AG04449 (cell line): ENCODE results near the gene ZNF385A.

Experiments
- CTCF ChIA-PET: fragments of 350-600 bp; formaldehyde crosslinking; extraction: SDS; loops from one replicate; lab custom pipeline; 2021; ENCODE audit warnings: antibody characterized with exemption; lab: Yijun Ruan, JAX
- POLR2A ChIA-PET: fragments of 400-600, 350-600 bp; formaldehyde crosslinking; extraction: SDS; loops from one replicate; lab custom pipeline; 2020; ENCODE audit warnings: antibody characterized with exemption, inconsistent platforms; lab: Yijun Ruan, JAX
- DNase-seq: peaks from one replicate; pipeline ENCODE4 v3.0.0-alpha.2; 2010; ENCODE audit warnings: low read depth, low spot score
- H3K4me3 ChIP-seq: 2 replicates; pipeline ENCODE4 v1.5.1; 2011; ENCODE audit warnings: low read depth, mild to moderate bottlenecking, control low read depth, low read length
- TF ChIP-seq, protein P1 (sequence below): IDR thresholded peaks from one replicate; pipeline ENCODE4 v1.5.1; 2011; ENCODE audit warnings: mild to moderate bottlenecking, moderate library complexity, low read length, control low read depth, inconsistent platforms; ENCODE audit not compliant: insufficient read depth; ENCODE audit errors: missing control alignments

ZNF385A gene

DNA sequence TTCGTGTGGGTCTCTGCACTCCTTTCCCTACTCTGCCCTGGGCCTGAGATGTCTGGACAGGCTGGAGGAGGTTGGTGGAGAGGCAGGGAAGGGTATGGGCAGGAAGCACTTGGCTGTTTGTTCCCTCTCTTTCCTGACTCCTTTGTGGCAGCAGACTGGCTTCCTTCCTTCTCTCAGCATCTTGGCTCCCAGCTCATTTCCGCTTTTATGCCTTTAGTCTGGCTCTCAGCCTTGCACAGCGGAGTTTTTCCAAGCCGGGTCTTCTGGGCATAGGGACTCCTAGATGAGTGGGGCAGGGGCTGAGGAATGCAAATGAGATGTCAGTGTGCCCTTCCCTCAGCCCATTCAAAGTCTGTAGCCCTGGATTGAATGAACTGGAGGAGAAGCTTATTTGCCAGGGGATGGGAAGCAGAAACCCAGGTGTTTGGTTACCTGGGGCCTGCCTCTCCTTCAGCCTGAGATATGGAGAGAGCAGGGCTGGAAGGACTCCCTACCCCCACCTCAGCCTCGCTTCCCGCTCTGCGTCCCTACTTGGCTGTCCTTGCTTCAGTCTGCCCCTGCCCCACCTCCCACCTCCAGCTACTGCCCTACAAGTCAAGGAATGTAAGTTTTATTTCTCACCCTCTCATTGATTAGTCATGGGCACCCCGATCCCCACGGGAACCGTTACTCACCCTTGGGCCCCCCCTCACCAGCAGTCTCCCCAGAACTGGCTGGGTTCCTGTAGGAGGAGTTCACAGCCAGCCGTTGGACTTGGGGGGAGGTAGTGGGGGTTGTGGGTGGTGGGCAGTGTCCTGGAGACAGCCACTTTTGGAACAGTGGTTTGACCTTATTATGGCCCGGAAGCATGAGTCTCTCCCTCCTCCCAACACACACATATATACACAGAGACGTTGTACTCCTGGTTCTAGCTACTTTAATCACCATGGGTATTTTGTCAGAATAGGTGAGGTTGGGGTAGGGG, 43.8 kb upstream of the ZNF385A start:
- DNase-seq, result no peak
- TF ChIP-seq, protein P1, sequence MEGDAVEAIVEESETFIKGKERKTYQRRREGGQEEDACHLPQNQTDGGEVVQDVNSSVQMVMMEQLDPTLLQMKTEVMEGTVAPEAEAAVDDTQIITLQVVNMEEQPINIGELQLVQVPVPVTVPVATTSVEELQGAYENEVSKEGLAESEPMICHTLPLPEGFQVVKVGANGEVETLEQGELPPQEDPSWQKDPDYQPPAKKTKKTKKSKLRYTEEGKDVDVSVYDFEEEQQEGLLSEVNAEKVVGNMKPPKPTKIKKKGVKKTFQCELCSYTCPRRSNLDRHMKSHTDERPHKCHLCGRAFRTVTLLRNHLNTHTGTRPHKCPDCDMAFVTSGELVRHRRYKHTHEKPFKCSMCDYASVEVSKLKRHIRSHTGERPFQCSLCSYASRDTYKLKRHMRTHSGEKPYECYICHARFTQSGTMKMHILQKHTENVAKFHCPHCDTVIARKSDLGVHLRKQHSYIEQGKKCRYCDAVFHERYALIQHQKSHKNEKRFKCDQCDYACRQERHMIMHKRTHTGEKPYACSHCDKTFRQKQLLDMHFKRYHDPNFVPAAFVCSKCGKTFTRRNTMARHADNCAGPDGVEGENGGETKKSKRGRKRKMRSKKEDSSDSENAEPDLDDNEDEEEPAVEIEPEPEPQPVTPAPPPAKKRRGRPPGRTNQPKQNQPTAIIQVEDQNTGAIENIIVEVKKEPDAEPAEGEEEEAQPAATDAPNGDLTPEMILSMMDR, result no peak
- H3K4me3 ChIP-seq, result no peak overlapping the region
- POLR2A ChIA-PET, result interaction anchor here (0.8 to 1.9 kb wide), 3 partner anchors 10 to 17 kb away, joined by 3 to 5 read pairs (median 5); no protein-coding TSS in a partner anchor
- CTCF ChIA-PET, result interaction anchor here (1.1 to 28.0 kb wide), 12 partner anchors 8 to 60 kb away, joined by 3 to 940 read pairs (median 7); partner anchors contain the start of gene ITGA5

GRCh38 chr12:54427106-54427505, 42.6 kb upstream of the ZNF385A start:
- TF ChIP-seq, protein P1, result no peak
- DNase-seq, result no peak
- POLR2A ChIA-PET, result interaction anchor here (1.9 kb wide), 1 partner anchor 12 kb away, joined by 5 read pairs; no protein-coding TSS in a partner anchor
- CTCF ChIA-PET, result interaction anchor here (1.5 to 28.0 kb wide), 5 partner anchors 12 to 46 kb away, joined by 6 to 940 read pairs (median 116); no protein-coding TSS in a partner anchor
- no peak overlapping the region for H3K4me3 ChIP-seq

GRCh38 chr12:54426690-54427089, 42.2 kb upstream of the ZNF385A start:
- CTCF ChIA-PET, result interaction anchor here (10.1 to 28.0 kb wide), 3 partner anchors 12 to 46 kb away, joined by 116 to 940 read pairs (median 117); no protein-coding TSS in a partner anchor
- TF ChIP-seq, protein P1, result no peak
- DNase-seq, result no peak
- POLR2A ChIA-PET, result no interaction called here
- no peak overlapping the region for H3K4me3 ChIP-seq

- no peak for DNase-seq
- POLR2A ChIA-PET, result no interaction called here
- TF ChIP-seq, protein P1, result no peak
- CTCF ChIA-PET, result interaction anchor here (0.8 to 28.0 kb wide), 5 partner anchors 8 to 55 kb away, joined by 3 to 940 read pairs (median 116); no protein-coding TSS in a partner anchor
- H3K4me3 ChIP-seq, result no peak overlapping the region
Observed at GRCh38 chr12:54425702-54426101, 41.2 kb upstream of the ZNF385A start.

GRCh38 chr12:54424224-54424623, 39.7 kb upstream of the ZNF385A start:
- TF ChIP-seq, protein P1, result no peak
- ChIA-PET POLR2A (interaction anchor here (1.1 kb wide), 1 partner anchor 13 kb away, joined by 3 read pairs; no protein-coding TSS in a partner anchor), CTCF (interaction anchor here (0.9 to 28.0 kb wide), 6 partner anchors 9 to 56 kb away, joined by 3 to 940 read pairs (median 60); no protein-coding TSS in a partner anchor)
- no peak overlapping the region for H3K4me3 ChIP-seq
- no peak for DNase-seq
